IMR-90 (cell line): ENCODE results near the gene OPCML. TPM values are rescaled to one million over a fixed set of nuclear protein-coding genes. Genes with fewer than 3 reads are reported as not detected.

ENCODE experiments used
- ATAC-seq: fragments of 200-7000 bp; cut with Tn5 transposase; 2 replicates; pipeline ENCODE4 v1.9.1; 2020; ENCODE audit warnings: low read depth, mild to moderate bottlenecking, moderate library complexity
- BruUV-seq: library from RNA; stranded (reverse); fragments of 400-500 nt; replicated peaks from 2 replicates; lab custom pipeline; 2021; lab: Mats Ljungman, UMichigan
- CTCF ChIA-PET: fragments of 300-600 bp; formaldehyde crosslinking; extraction: SDS; loops from one replicate; lab custom pipeline; 2021; ENCODE audit warnings: antibody characterized with exemption; lab: Yijun Ruan, JAX
- POLR2A ChIA-PET: fragments of 300-600 bp; sonication (Branson Sonifier 250); formaldehyde crosslinking; loops from one replicate; lab custom pipeline; 2022; ENCODE audit warnings: antibody characterized with exemption; ENCODE audit not compliant: unreplicated experiment; lab: Charles Lee
- DNase-seq: peaks from one replicate; pipeline ENCODE4 v3.0.0; 2013
- H2AFZ ChIP-seq: replicated peaks from 2 replicates; pipeline ENCODE3; 2013; ENCODE audit warnings: low read length, mild to moderate bottlenecking; ENCODE audit not compliant: poor library complexity
- H2AK5ac ChIP-seq: 2 replicates; pipeline ENCODE4 v1.6.1; 2013; ENCODE audit warnings: low read depth, low read length, inconsistent platforms
- H2AK9ac ChIP-seq: replicated peaks from 2 replicates; pipeline ENCODE3; 2013; ENCODE audit warnings: mild to moderate bottlenecking, low read depth, low read length, moderate library complexity; ENCODE audit not compliant: poor library complexity
- H2BK120ac ChIP-seq: 2 replicates; pipeline ENCODE4 v1.6.1; 2013; ENCODE audit warnings: low read depth, low read length, inconsistent platforms
- H2BK15ac ChIP-seq: 3 replicates; pipeline ENCODE4 v1.6.1; 2013; ENCODE audit warnings: low read depth, low read length, inconsistent platforms
- H2BK20ac ChIP-seq: 2 replicates; pipeline ENCODE4 v1.6.1; 2013; ENCODE audit warnings: low read depth, mild to moderate bottlenecking, inconsistent platforms, low read length, moderate library complexity
- H2BK5ac ChIP-seq: 2 replicates; pipeline ENCODE4 v1.6.1; 2013; ENCODE audit warnings: mild to moderate bottlenecking, low read depth, low read length, inconsistent platforms; ENCODE audit not compliant: poor library complexity, severe bottlenecking
- H3K14ac ChIP-seq: replicated peaks from 2 replicates; pipeline ENCODE4 v1.6.1; 2013; ENCODE audit warnings: low read depth, low read length, inconsistent platforms
- H3K18ac ChIP-seq: 2 replicates; pipeline ENCODE4 v1.6.1; 2013; ENCODE audit warnings: low read depth, low read length, control low read depth
- H3K23ac ChIP-seq: 2 replicates; pipeline ENCODE4 v1.6.1; 2013; ENCODE audit warnings: low read depth, low read length, inconsistent platforms
- H3K27ac ChIP-seq: 2 replicates; pipeline ENCODE4 v1.5.1; 2013; ENCODE audit warnings: mild to moderate bottlenecking, control low read depth, low read length; ENCODE audit not compliant: insufficient read depth
- H3K27me3 ChIP-seq: 2 replicates; pipeline ENCODE4 v1.6.1; 2013; ENCODE audit warnings: low read length; ENCODE audit not compliant: control insufficient read depth, insufficient read depth
- H3K36me3 ChIP-seq: 2 replicates; pipeline ENCODE4 v1.6.1; 2013; ENCODE audit warnings: low read length, mixed read lengths; ENCODE audit not compliant: control insufficient read depth, insufficient read depth
- H3K4ac ChIP-seq: 2 replicates; pipeline ENCODE4 v1.6.1; 2013; ENCODE audit warnings: low read depth, low read length, inconsistent platforms
- H3K4me1 ChIP-seq: 2 replicates; pipeline ENCODE4 v1.6.1; 2013; ENCODE audit warnings: low read length, mixed read lengths; ENCODE audit not compliant: control insufficient read depth, insufficient read depth
- H3K4me2 ChIP-seq: 2 replicates; pipeline ENCODE4 v1.6.1; 2013; ENCODE audit warnings: low read depth, mild to moderate bottlenecking, control low read depth, low read length, moderate library complexity
- H3K4me3 ChIP-seq: 2 replicates; pipeline ENCODE4 v1.5.1; 2013; ENCODE audit warnings: low read depth, mild to moderate bottlenecking, control low read depth, low read length, moderate library complexity; ENCODE audit not compliant: insufficient read depth
- H3K56ac ChIP-seq: 2 replicates; pipeline ENCODE4 v1.6.1; 2013; ENCODE audit warnings: low read length, inconsistent platforms; ENCODE audit not compliant: insufficient read depth; ENCODE audit errors: extremely low read depth
- H3K79me1 ChIP-seq, 2 experiments: 2 replicates each; pipeline ENCODE4 v1.6.1; 2013; ENCODE audit warnings: low read length in 2 of 2, inconsistent platforms in 1 of 2, low read depth in 1 of 2
- H3K9ac ChIP-seq: 2 replicates; pipeline ENCODE4 v1.6.1; 2013; ENCODE audit warnings: low read depth, low read length, control low read depth
- H3K9me1 ChIP-seq: 2 replicates; pipeline ENCODE4 v1.6.1; 2013; ENCODE audit warnings: low read length, inconsistent platforms; ENCODE audit not compliant: insufficient read depth
- H3K9me3 ChIP-seq: 2 replicates; pipeline ENCODE4 v1.6.1; 2013; ENCODE audit warnings: low read length; ENCODE audit not compliant: control insufficient read depth, insufficient read depth
- H4K20me1 ChIP-seq: 2 replicates; pipeline ENCODE4 v1.6.1; 2013; ENCODE audit warnings: low read length, inconsistent platforms; ENCODE audit not compliant: insufficient read depth
- H4K5ac ChIP-seq: 2 replicates; pipeline ENCODE4 v1.6.1; 2013; ENCODE audit warnings: mild to moderate bottlenecking, low read depth, low read length, control low read depth
- H4K8ac ChIP-seq, 2 experiments: 2 replicates each; pipeline ENCODE4 v1.6.1; 2013; ENCODE audit warnings: low read depth in 2 of 2, low read length in 2 of 2, control low read depth in 1 of 2, inconsistent platforms in 1 of 2
- H4K91ac ChIP-seq: 2 replicates; pipeline ENCODE4 v1.6.1; 2013; ENCODE audit warnings: low read depth, low read length, inconsistent platforms; ENCODE audit not compliant: insufficient read depth
- BHLHE40 ChIP-seq: fragments of 150-350 bp; IDR thresholded peaks from 2 replicates; pipeline ENCODE4 v1.6.1; 2016; ENCODE audit warnings: mild to moderate bottlenecking, low read depth, low read length
- CEBPB ChIP-seq: IDR thresholded peaks from 2 replicates; pipeline ENCODE4 v1.6.1; 2012; ENCODE audit warnings: low read depth, low read length, improper control_type of control experiment
- CHD1 ChIP-seq: IDR thresholded peaks from 2 replicates; pipeline ENCODE4 v1.6.1; 2012; ENCODE audit warnings: low read depth, low read length, improper control_type of control experiment
- CTCF ChIP-seq: conservative IDR thresholded peaks from 2 replicates; pipeline ENCODE4 v1.5.1; 2012; ENCODE audit warnings: mild to moderate bottlenecking, low read depth, low read length, improper control_type of control experiment
- ELK1 ChIP-seq: fragments of 150-350 bp; IDR thresholded peaks from 2 replicates; pipeline ENCODE4 v1.6.1; 2016; ENCODE audit warnings: low read depth, mild to moderate bottlenecking, low read length, moderate library complexity, borderline replicate concordance
- FOS ChIP-seq: fragments of 150-350 bp; IDR thresholded peaks from 2 replicates; pipeline ENCODE4 v1.6.1; 2016; ENCODE audit warnings: low read depth, low read length
- MAFK ChIP-seq: IDR thresholded peaks from 2 replicates; pipeline ENCODE4 v1.6.1; 2012; ENCODE audit warnings: low read depth, low read length, improper control_type of control experiment
- MAZ ChIP-seq: IDR thresholded peaks from 2 replicates; pipeline ENCODE4 v1.6.1; 2012; ENCODE audit warnings: low read depth, mild to moderate bottlenecking, low read length, improper control_type of control experiment, moderate library complexity, borderline replicate concordance
- MXI1 ChIP-seq: IDR thresholded peaks from 2 replicates; pipeline ENCODE4 v1.6.1; 2012; ENCODE audit warnings: low read depth, mild to moderate bottlenecking, low read length, moderate library complexity, borderline replicate concordance
- NFE2L2 ChIP-seq: fragments of 150-350 bp; IDR thresholded peaks from 2 replicates; pipeline ENCODE4 v1.6.1; 2016; ENCODE audit warnings: low read depth, mild to moderate bottlenecking, low read length
- POLR2A ChIP-seq: IDR thresholded peaks from 2 replicates; pipeline ENCODE4 v1.6.1; 2012; ENCODE audit warnings: mild to moderate bottlenecking, low read depth, low read length
- RAD21 ChIP-seq: IDR thresholded peaks from 2 replicates; pipeline ENCODE4 v1.6.1; 2012; ENCODE audit warnings: low read length, improper control_type of control experiment
- RCOR1 ChIP-seq: IDR thresholded peaks from 2 replicates; pipeline ENCODE4 v1.6.1; 2012; ENCODE audit warnings: mild to moderate bottlenecking, low read length, improper control_type of control experiment; ENCODE audit not compliant: insufficient replicate concordance
- RFX5 ChIP-seq: IDR thresholded peaks from 2 replicates; pipeline ENCODE4 v1.8.0; 2012; ENCODE audit warnings: low read depth, mild to moderate bottlenecking, low read length, moderate library complexity
- SMC3 ChIP-seq: fragments of 150-350 bp; IDR thresholded peaks from 2 replicates; pipeline ENCODE4 v1.6.1; 2016; ENCODE audit warnings: low read depth, mild to moderate bottlenecking, antibody characterized with exemption, low read length, moderate library complexity
- USF2 ChIP-seq: fragments of 150-350 bp; IDR thresholded peaks from 2 replicates; pipeline ENCODE4 v1.6.1; 2017; ENCODE audit warnings: mild to moderate bottlenecking, antibody characterized with exemption, low read length, low read depth
- WGBS, 2 experiments: methylation state at CpG; one replicate each; pipeline versions ENCODE4 v1.1.5 to v1.1.7; 2013; ENCODE audit warnings: missing lambda C conversion rate in 2 of 2; ENCODE audit not compliant: insufficient read length in 1 of 2; ENCODE audit errors: extremely low coverage in 2 of 2; 5-methylcytosine and 5-hydroxymethylcytosine counted together
- dilution Hi-C: fragments of 300-500 bp; cut with HindIII; formaldehyde crosslinking; loops from one replicate; pipeline ENCODE4 v1.14.3; 2018; ENCODE audit warnings: low sequenced_read_pairs; ENCODE audit not compliant: unreplicated experiment
- in situ Hi-C: fragments of 300-500 bp; cut with MboI; formaldehyde crosslinking; loops from 3 replicates; pipeline ENCODE4 v1.14.3; 2019; ENCODE audit warnings: low sequenced_read_pairs, inconsistent platforms, mixed read lengths
- intact Hi-C: fragments of 100-400 bp; cut with micrococcal nuclease; formaldehyde crosslinking; loops from 2 replicates; pipeline ENCODE4 v1.10.0; 2022
- polyA plus RNA-seq, 3 experiments: library from polyadenylated mRNA; depleted of rRNA; stranded (reverse); fragments of >200 nt; gene quantifications; 2 replicates each; pipeline ENCODE4 v1.2.3, GENCODE V29; 2012; ENCODE audit warnings: low replicate concordance in 1 of 3
- total RNA-seq: library from RNA; depleted of rRNA; stranded (reverse); fragments of >200 nt; gene quantifications from 2 replicates; pipeline ENCODE4 v1.2.3, GENCODE V29; 2012

OPCML gene
- total and polyA plus RNA-seq, 2 of the 4 experiments (the other 2 are of a cell fraction): under 0.01 to 2.6 TPM

GRCh38 chr11:133555034-133555433, 22.7 kb upstream of the OPCML start:
- dilution Hi-C loops (no loop called here), in situ Hi-C loops (no loop called here), intact Hi-C loops (no loop called here)
- Histone ChIP-seq H2AK5ac (no peak overlapping the region), H4K91ac (no peak overlapping the region), H2AFZ (no peak overlapping the region), H2BK15ac (no peak overlapping the region), H3K56ac (no peak overlapping the region), H3K9ac (no peak overlapping the region), H3K4me3 (no peak overlapping the region), H2BK120ac (no peak overlapping the region), H3K79me1 (no peaks in the 10 kb centered on the region), H3K27me3 (no peaks in the 10 kb centered on the region), H2AK9ac (no peak overlapping the region), H3K14ac (no peak overlapping the region), H3K18ac (no peak overlapping the region), H2BK20ac (no peak overlapping the region), H3K4me1 (no peaks in the 10 kb centered on the region), H3K9me3 (peaks cover 47% of the 10 kb centered on the region), H3K4ac (no peak overlapping the region), H4K8ac (no peak overlapping the region), H2BK5ac (no peak overlapping the region), H3K4me2 (no peak overlapping the region), H3K9me1 (no peaks in the 10 kb centered on the region), H3K36me3 (no peaks in the 10 kb centered on the region), H4K5ac (no peak overlapping the region), H3K23ac (no peak overlapping the region), H3K27ac (no peak overlapping the region), H4K20me1 (no peaks in the 10 kb centered on the region)
- TF ChIP-seq USF2 (no peak), MXI1 (no peak), NFE2L2 (no peak), CEBPB (no peak), BHLHE40 (no peak), SMC3 (no peak), RFX5 (no peak), MAZ (no peak), ELK1 (no peak), POLR2A (no peak), CHD1 (no peak), RCOR1 (no peak), CTCF (no peak), RAD21 (no peak), MAFK (no peak), FOS (no peak)
- ATAC-seq (no peak), DNase-seq (no peak)
- no TSS peak for BruUV-seq
- CTCF ChIA-PET: no interaction called here
- POLR2A ChIA-PET: no interaction called here
- WGBS, 2 experiments: 0% methylated on average over 1 of the region's 6 CpGs; no CpG with 5 or more reads in 1 of the 2 experiments
